ENCODE measurements around the gene LOXL4. TPM values are rescaled to one million over a fixed set of nuclear protein-coding genes. Genes with fewer than 3 reads are reported as not detected.
A peak's percentile ranks its signal among the peaks of the same experiment; 100 is the strongest.

Gene LOXL4
- total RNA-seq, result 0.99 TPM
- 3.6 TPM for polyA plus RNA-seq
- long read RNA-seq, donor 1, result 0 reads
- long read RNA-seq, donor 2, result 0 reads
- long read RNA-seq, donor 3, result 0 reads
- long read RNA-seq, donor 4, result 0 reads
- long read RNA-seq, donor 5, partial matches to known transcripts, result 0 of 1 reads
- long read RNA-seq, donor 5, other reads (novel, unspliced or antisense), result 0 of 1 reads
- long read RNA-seq, donor 6, result 0 reads
- long read RNA-seq, donor 7, result 0 reads
- long read RNA-seq, donor 8, result 0 reads
- long read RNA-seq, donor 9, result 0 reads
- long read RNA-seq, donor 10, result 0 reads

DNA sequence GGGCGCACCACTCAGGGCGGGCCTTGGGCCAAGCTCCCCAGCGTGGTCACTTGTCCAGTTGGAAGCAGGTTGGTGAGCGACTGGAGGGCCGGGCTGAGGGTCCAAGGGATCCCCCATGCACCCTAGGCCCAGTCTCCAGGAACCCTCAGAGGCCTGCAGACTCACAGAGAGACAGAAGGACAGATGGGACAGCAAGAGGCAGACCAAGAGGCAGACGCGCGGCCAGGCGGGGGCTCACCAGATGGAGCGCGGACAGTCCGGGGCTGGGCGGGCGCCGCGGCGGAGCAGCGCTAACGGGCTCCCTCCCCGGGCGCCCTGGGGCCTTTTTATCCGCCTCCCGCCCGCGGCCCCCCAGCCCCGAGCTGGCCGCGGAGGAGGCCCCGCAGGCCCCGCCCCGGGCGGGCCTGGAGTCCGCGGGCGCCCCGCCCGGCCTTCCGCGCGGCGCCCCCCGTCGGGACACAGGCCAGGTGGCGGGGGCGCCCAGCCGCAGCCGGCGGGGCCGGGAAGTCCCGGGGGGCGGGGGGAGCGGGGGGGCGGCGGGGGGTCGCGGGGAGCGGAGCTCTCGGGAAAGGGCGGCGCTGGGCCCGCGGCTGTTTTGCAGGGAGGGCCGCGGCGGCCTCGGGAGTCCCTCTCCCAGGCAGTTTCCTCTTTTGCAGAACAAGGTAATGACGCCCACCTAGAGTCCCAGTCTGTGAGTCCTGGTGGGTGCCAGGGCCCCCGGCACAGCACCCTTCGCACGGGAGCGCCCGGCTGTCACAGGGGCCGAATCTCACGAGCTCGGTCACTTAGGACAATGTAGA is at the start of gene LOXL4:
LOXL4 (minus strand) TSS at position 301 of the 800 bp plus-strand sequence. CDS start 5,175 bp downstream, outside the sequence.
- Histone ChIP-seq H3K9me3 (ENCODE audit: control insufficient read depth in 2 of 2, insufficient read depth in 1 of 2, low read length in 1 of 2) (no peaks in the 10 kb centered on the region), H3K4me3 (ENCODE audit: low read length in 2 of 2) (peak within 1 kb of the TSS; percentile 34 to 44), H3K36me3 (ENCODE audit: control insufficient read depth in 2 of 2, insufficient read depth in 2 of 2, low read length in 1 of 2) (no peaks in the 10 kb centered on the region), H3K27ac (ENCODE audit: low read depth in 1 of 2, low read length in 1 of 2) (peak within 1 kb of the TSS in 1 of 2 donors; percentile 25), H3K27me3 (ENCODE audit: control insufficient read depth in 2 of 2, insufficient read depth in 1 of 2, low read length in 1 of 2) (peaks cover 3 to 54% of the 10 kb centered on the region in 2 donors), H3K4me1 (ENCODE audit: control insufficient read depth in 2 of 2, insufficient read depth in 2 of 2, low read length in 2 of 2) (peaks cover 0 to 8% of the 10 kb centered on the region in 2 donors)
- WGBS, result 8% methylated on average over 75 of the region's 75 CpGs
- peak in 3 of 9 donors; percentile 4 to 22 (median 5) for DNase-seq (ENCODE audit: low read depth in 6 of 9, low spot score in 9 of 9)

DNA sequence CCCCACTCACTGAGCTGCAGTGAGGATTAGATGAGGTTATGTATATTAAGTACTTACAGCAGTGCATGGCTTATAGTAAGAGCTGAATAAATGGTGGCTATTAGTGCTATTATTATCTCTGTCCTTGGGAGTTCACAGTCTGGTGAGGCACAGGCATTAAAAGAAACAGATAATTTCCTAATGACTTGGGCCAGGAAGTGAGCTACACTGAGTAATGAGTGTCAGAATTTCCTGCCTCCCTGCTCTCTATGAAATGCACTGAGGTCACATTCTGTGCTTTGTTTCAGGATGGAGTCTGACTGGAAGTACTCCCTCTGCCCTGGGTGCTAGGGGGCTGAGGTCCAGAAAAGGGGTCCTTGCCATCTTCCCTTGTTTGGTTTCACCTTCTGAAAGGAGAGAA is 48.7 kb upstream of the LOXL4 start:
- Histone ChIP-seq H3K27ac (ENCODE audit: low read depth in 1 of 2, low read length in 1 of 2) (no peak overlapping the region), H3K27me3 (ENCODE audit: control insufficient read depth in 2 of 2, insufficient read depth in 1 of 2, low read length in 1 of 2) (peaks cover 0 to 4% of the 10 kb centered on the region in 2 donors), H3K4me3 (ENCODE audit: low read length in 2 of 2) (no peak overlapping the region), H3K4me1 (ENCODE audit: control insufficient read depth in 2 of 2, insufficient read depth in 2 of 2, low read length in 2 of 2) (no peaks in the 10 kb centered on the region), H3K9me3 (ENCODE audit: control insufficient read depth in 2 of 2, insufficient read depth in 1 of 2, low read length in 1 of 2) (no peaks in the 10 kb centered on the region), H3K36me3 (ENCODE audit: control insufficient read depth in 2 of 2, insufficient read depth in 2 of 2, low read length in 1 of 2) (no peaks in the 10 kb centered on the region)
- no peak for DNase-seq (ENCODE audit: low read depth in 6 of 9, low spot score in 9 of 9)

DNA sequence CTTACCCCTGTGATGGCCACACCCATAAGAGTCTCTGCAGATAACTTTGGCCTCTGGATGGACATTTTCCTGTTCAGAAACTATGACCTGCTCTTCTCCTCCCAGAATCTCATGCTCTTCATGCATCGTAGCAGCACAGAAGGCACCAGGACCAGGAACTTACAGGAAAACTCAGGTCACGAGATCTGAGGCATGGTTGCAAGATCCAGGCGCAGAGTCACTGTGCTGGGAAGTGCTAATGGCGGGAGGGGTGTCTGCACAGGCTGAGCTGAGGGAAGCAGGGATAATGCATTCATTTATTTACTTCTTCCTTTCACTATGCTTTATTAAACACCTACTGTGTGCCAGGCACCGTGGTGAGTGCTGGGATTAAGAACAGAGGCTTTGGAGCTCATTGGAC is 48.2 kb upstream of the LOXL4 start:
- no peak overlapping the region for H3K4me3 ChIP-seq (ENCODE audit: low read length in 2 of 2)
- H3K4me1 ChIP-seq (ENCODE audit: control insufficient read depth in 2 of 2, insufficient read depth in 2 of 2, low read length in 2 of 2), result no peaks in the 10 kb centered on the region
- 92% methylated on average over 5 of the region's 5 CpGs for whole genome bisulfite sequencing
- no peak for DNase-seq (ENCODE audit: low read depth in 6 of 9, low spot score in 9 of 9)
- no peak overlapping the region for H3K27ac ChIP-seq (ENCODE audit: low read depth in 1 of 2, low read length in 1 of 2)
- H3K9me3 ChIP-seq (ENCODE audit: control insufficient read depth in 2 of 2, insufficient read depth in 1 of 2, low read length in 1 of 2), result no peaks in the 10 kb centered on the region
- no peaks in the 10 kb centered on the region for H3K36me3 ChIP-seq (ENCODE audit: control insufficient read depth in 2 of 2, insufficient read depth in 2 of 2, low read length in 1 of 2)
- H3K27me3 ChIP-seq (ENCODE audit: control insufficient read depth in 2 of 2, insufficient read depth in 1 of 2, low read length in 1 of 2), result peaks cover 0 to 5% of the 10 kb centered on the region in 2 donors

DNA sequence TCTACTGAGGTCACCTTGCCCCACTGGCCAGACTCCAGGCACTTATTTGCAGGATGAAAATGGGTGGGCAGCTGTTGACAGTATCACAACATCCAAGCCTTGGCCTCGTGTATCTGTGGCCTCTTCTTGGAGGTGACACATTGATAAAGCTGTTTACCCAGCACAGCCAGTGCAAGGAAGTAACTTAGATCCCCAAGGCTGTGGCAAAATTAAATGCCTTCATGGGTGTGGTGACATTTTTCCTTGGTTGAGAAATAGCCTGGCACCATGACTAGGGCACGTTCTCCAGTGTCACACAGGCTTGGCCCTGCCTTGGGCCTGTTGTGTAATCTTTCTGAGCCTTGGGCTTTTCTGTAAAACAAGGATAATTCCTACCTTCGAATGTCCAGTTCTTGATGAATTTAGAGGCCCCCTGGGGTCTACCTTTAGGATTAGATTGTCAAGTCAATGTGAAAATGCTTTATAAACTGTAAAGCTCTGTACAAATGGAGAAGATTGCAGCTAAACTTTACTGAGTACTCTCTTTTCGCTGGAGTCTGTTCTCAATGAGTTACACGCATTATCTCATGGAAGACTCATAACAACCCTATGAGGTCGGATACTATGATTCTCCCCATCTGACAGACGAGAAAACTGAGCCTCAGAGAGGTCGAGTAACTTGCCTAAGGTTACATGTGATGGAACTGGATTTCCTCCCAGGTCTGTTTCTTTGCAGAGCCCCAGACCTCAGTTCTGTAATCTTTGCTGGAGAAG is 46.7 kb upstream of the LOXL4 start:
- no peak for DNase-seq (ENCODE audit: low read depth in 6 of 9, low spot score in 9 of 9)
- H3K27ac ChIP-seq (ENCODE audit: low read depth in 1 of 2, low read length in 1 of 2), result no peak overlapping the region
- 88% methylated on average over 8 of the region's 8 CpGs for WGBS

DNA sequence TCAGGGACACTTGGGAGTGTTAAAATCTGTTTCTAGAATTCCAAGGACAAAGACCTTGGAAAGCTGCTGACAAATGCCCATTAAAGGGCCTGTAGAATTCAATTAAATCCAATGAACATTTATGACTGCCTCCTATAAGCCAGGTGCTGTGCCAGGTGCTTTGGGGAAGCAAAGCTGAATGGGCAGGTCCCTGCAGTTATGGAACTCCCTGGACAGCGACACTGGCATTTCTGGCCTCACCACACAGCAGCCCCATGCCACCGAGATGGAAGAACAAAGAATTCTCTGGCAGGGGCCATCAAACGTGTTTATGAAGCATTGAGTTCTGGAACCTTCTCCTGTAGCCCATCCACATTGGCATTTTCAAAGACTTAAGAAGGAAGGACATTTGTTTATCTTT is 45.6 kb upstream of the LOXL4 start:
- Histone ChIP-seq H3K4me1 (ENCODE audit: control insufficient read depth in 2 of 2, insufficient read depth in 2 of 2, low read length in 2 of 2) (no peaks in the 10 kb centered on the region), H3K9me3 (ENCODE audit: control insufficient read depth in 2 of 2, insufficient read depth in 1 of 2, low read length in 1 of 2) (peaks cover 0 to 2% of the 10 kb centered on the region in 2 donors), H3K36me3 (ENCODE audit: control insufficient read depth in 2 of 2, insufficient read depth in 2 of 2, low read length in 1 of 2) (no peaks in the 10 kb centered on the region), H3K27me3 (ENCODE audit: control insufficient read depth in 2 of 2, insufficient read depth in 1 of 2, low read length in 1 of 2) (peaks cover 2 to 21% of the 10 kb centered on the region in 2 donors), H3K27ac (ENCODE audit: low read depth in 1 of 2, low read length in 1 of 2) (no peak overlapping the region), H3K4me3 (ENCODE audit: low read length in 2 of 2) (no peak overlapping the region)
- no peak for DNase-seq (ENCODE audit: low read depth in 6 of 9, low spot score in 9 of 9)
- WGBS, result 92% methylated on average over 3 of the region's 3 CpGs

More for the DNA sequence above, 46.7 kb upstream of the LOXL4 start:
- Histone ChIP-seq H3K36me3 (ENCODE audit: control insufficient read depth in 2 of 2, insufficient read depth in 2 of 2, low read length in 1 of 2) (no peaks in the 10 kb centered on the region), H3K9me3 (ENCODE audit: control insufficient read depth in 2 of 2, insufficient read depth in 1 of 2, low read length in 1 of 2) (no peaks in the 10 kb centered on the region), H3K4me1 (ENCODE audit: control insufficient read depth in 2 of 2, insufficient read depth in 2 of 2, low read length in 2 of 2) (no peaks in the 10 kb centered on the region), H3K27me3 (ENCODE audit: control insufficient read depth in 2 of 2, insufficient read depth in 1 of 2, low read length in 1 of 2) (peaks cover 0 to 10% of the 10 kb centered on the region in 2 donors), H3K4me3 (ENCODE audit: low read length in 2 of 2) (no peak overlapping the region)

DNA sequence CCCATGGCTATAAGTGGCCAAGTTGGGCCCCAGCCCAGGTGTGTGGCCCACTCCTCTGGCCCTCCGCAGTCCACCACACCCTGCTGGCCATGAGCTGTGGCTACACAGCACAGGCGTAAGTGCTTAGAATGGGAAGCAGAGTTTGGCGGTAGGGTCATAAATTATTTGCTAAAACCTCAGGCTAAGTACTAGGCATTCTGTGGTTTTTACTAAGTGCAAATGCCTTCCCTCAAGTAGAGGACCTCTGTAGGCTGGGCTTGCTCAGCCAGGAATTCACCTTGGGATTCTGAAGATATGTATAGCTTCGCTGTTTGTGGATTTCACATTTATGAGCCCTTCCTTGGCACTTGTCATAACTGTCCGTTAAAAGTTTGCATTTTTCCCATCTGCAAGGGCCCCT is 44.8 kb upstream of the LOXL4 start:
- H3K4me1 ChIP-seq (ENCODE audit: control insufficient read depth in 2 of 2, insufficient read depth in 2 of 2, low read length in 2 of 2), result no peaks in the 10 kb centered on the region
- no peaks in the 10 kb centered on the region for H3K36me3 ChIP-seq (ENCODE audit: control insufficient read depth in 2 of 2, insufficient read depth in 2 of 2, low read length in 1 of 2)
- H3K27ac ChIP-seq (ENCODE audit: low read depth in 1 of 2, low read length in 1 of 2), result no peak overlapping the region
- peaks cover 0 to 2% of the 10 kb centered on the region in 2 donors for H3K9me3 ChIP-seq (ENCODE audit: control insufficient read depth in 2 of 2, insufficient read depth in 1 of 2, low read length in 1 of 2)
- WGBS, result 72% methylated on average over 5 of the region's 5 CpGs
- DNase-seq (ENCODE audit: low read depth in 6 of 9, low spot score in 9 of 9), result no peak
- H3K4me3 ChIP-seq (ENCODE audit: low read length in 2 of 2), result no peak overlapping the region
- H3K27me3 ChIP-seq (ENCODE audit: control insufficient read depth in 2 of 2, insufficient read depth in 1 of 2, low read length in 1 of 2), result peaks cover 3 to 29% of the 10 kb centered on the region in 2 donors

DNA sequence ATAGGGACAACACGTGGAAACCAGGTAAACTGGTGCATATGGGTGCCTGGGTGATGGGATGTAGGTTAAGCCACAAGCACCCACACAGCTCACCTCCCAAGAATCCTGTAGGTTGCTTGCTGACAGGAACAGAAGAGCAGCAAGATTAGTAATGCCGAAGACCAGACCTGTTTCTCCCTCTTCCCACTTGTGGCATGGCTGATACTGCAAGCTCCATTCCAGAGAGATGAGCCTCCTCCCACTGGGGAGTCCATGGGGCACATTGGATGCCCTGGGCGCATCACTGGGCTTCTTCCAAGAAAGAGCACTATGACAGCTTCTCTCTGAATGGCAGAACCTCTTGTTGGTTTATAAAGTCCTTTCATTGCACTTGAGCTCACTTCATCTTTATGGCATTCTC is 44.4 kb upstream of the LOXL4 start:
- no peak overlapping the region for H3K4me3 ChIP-seq (ENCODE audit: low read length in 2 of 2)
- no peak for DNase-seq (ENCODE audit: low read depth in 6 of 9, low spot score in 9 of 9)
- H3K27ac ChIP-seq (ENCODE audit: low read depth in 1 of 2, low read length in 1 of 2), result no peak overlapping the region
- no peaks in the 10 kb centered on the region for H3K4me1 ChIP-seq (ENCODE audit: control insufficient read depth in 2 of 2, insufficient read depth in 2 of 2, low read length in 2 of 2)
- H3K9me3 ChIP-seq (ENCODE audit: control insufficient read depth in 2 of 2, insufficient read depth in 1 of 2, low read length in 1 of 2), result peaks cover 0 to 2% of the 10 kb centered on the region in 2 donors
- peaks cover 3 to 30% of the 10 kb centered on the region in 2 donors for H3K27me3 ChIP-seq (ENCODE audit: control insufficient read depth in 2 of 2, insufficient read depth in 1 of 2, low read length in 1 of 2)
- H3K36me3 ChIP-seq (ENCODE audit: control insufficient read depth in 2 of 2, insufficient read depth in 2 of 2, low read length in 1 of 2), result no peaks in the 10 kb centered on the region
- 93% methylated on average over 3 of the region's 3 CpGs for WGBS

DNA sequence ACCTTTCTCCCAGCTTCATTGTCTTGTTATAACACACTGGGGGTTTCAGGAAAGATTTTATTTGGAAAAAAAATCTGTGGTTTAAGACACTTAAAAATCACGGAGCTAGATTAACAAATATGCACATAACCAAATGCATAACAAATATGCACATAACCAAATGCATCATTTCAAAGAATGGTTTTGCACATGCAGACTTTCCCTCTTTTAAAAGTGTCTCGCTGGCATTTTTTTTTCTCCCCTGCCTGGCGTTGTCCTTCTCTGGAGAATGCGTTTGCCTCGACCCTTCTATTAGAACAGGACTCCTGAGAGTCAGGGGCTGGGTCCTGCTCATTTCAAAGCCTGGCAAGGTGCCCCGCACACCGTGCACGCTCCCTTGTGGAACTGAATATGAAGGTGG is 42.7 kb upstream of the LOXL4 start:
- Histone ChIP-seq H3K36me3 (ENCODE audit: control insufficient read depth in 2 of 2, insufficient read depth in 2 of 2, low read length in 1 of 2) (no peaks in the 10 kb centered on the region), H3K27ac (ENCODE audit: low read depth in 1 of 2, low read length in 1 of 2) (no peak overlapping the region), H3K4me1 (ENCODE audit: control insufficient read depth in 2 of 2, insufficient read depth in 2 of 2, low read length in 2 of 2) (no peaks in the 10 kb centered on the region), H3K27me3 (ENCODE audit: control insufficient read depth in 2 of 2, insufficient read depth in 1 of 2, low read length in 1 of 2) (peaks cover 3 to 30% of the 10 kb centered on the region in 2 donors), H3K4me3 (ENCODE audit: low read length in 2 of 2) (no peak overlapping the region), H3K9me3 (ENCODE audit: control insufficient read depth in 2 of 2, insufficient read depth in 1 of 2, low read length in 1 of 2) (peaks cover 0 to 2% of the 10 kb centered on the region in 2 donors)
- WGBS, result 94% methylated on average over 8 of the region's 8 CpGs
- no peak for DNase-seq (ENCODE audit: low read depth in 6 of 9, low spot score in 9 of 9)
